ENCODE results near the gene NXPH3.

DNA sequence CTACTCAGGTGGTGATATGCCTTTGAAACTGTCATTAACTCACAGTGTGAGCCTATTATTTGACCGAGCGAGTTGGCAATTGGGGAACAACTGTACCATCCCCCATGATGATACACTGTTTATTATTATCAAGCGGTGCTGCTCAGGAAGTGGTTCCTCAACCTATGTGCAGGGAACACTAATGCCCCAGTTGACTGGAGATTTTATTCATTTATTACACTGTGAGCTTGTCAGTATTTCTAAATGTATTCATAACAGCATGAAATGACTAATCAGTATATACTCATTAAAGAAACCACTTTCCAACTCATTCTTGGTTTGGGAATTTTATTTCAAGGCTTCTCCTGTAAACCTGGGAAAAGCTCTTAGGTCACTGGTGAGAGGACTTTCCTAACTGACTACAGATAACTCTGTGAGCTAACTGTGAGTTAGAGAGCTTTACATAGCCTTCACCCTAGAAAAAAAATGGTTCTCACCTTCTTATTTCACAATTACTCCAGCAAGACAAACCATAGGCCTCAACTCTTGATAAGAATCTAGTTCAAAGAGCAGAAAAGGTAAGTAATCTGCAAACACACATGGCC lies 42.4 kb downstream of the NXPH3 start:
- TF ChIP-seq POLR2AphosphoS5 (IDR thresholded peaks at IDR 0.05; ENCODE audit: low read depth, low read length): no peak
- no peak for TF ChIP-seq POLR2A (IDR thresholded peaks at IDR 0.05; ENCODE audit: low read depth, low read length)
- TF ChIP-seq SPI1 (IDR thresholded peaks at IDR 0.05; ENCODE audit: low read depth, low read length): no peak
- TF ChIP-seq TAF1 (IDR thresholded peaks at IDR 0.05; ENCODE audit: low read depth, low read length): no peak
- TF ChIP-seq POU2F2 (IDR thresholded peaks at IDR 0.05; ENCODE audit: low read depth, low read length): no peak
- no peak for TF ChIP-seq PAX5 (IDR thresholded peaks at IDR 0.05; ENCODE audit: insufficient read depth, low read length, severe bottlenecking)

Measured in GM12891 (cell line).